HG03103 (cell line): ENCODE results near the gene NIN.

Experiments
- ATAC-seq: cut with Tn5 transposase; IDR thresholded peaks from one replicate; pipeline ENCODE4 v1.9.1; 2021; ENCODE audit warnings: low read depth; ENCODE audit not compliant: unreplicated experiment

The NIN gene

GRCh38 chr14:50844391-50844790, 13.4 kb upstream of the NIN start:
- no peak for ATAC-seq

- no peak for ATAC-seq
Observed at GRCh38 chr14:50839691-50840090, 8.7 kb upstream of the NIN start.

- ATAC-seq, result no peak
Observed at GRCh38 chr14:50839048-50839447, 8.1 kb upstream of the NIN start.

- ATAC-seq, result no peak
Observed at GRCh38 chr14:50837850-50838470, 7.0 kb upstream of the NIN start.

- no peak for ATAC-seq
Observed at GRCh38 chr14:50837271-50837670, 6.3 kb upstream of the NIN start.

GRCh38 chr14:50836515-50836914, 5.6 kb upstream of the NIN start:
- ATAC-seq, result no peak

GRCh38 chr14:50835280-50835679, 4.3 kb upstream of the NIN start:
- no peak for ATAC-seq

GRCh38 chr14:50834802-50835276, 3.9 kb upstream of the NIN start:
- no peak for ATAC-seq

GRCh38 chr14:50832935-50833630, 2.1 kb upstream of the NIN start:
- ATAC-seq, result no peak

- ATAC-seq, result no peak
Observed at GRCh38 chr14:50831726-50832168, 785 bp upstream of the NIN start.

GRCh38 chr14:50830044-50830931, 674 bp downstream of the NIN start:
- ATAC-seq, result peak; percentile 36

- ATAC-seq, result no peak
Observed at GRCh38 chr14:50829489-50830043, 1.4 kb downstream of the NIN start.

- no peak for ATAC-seq
Observed at GRCh38 chr14:50828721-50829488, 2.1 kb downstream of the NIN start.

GRCh38 chr14:50826681-50827080, 4.3 kb downstream of the NIN start:
- ATAC-seq, result no peak

- ATAC-seq, result no peak
Observed at GRCh38 chr14:50825307-50825706, 5.7 kb downstream of the NIN start.

- ATAC-seq, result peak; percentile 58
Observed at GRCh38 chr14:50823762-50824636, 7.0 kb downstream of the NIN start.

GRCh38 chr14:50823051-50823761, 7.8 kb downstream of the NIN start:
- peak; percentile 3 for ATAC-seq

GRCh38 chr14:50822501-50823042, 8.4 kb downstream of the NIN start:
- no peak for ATAC-seq
